Upper lobe of left lung (tissue), 6 donors: ENCODE measurements around the gene SART3. TPM values are rescaled to one million over a fixed set of nuclear protein-coding genes. Genes with fewer than 3 reads are reported as not detected.

Experiments
- ATAC-seq, 2 donors: fragments of 200-7000 bp; cut with Tn5 transposase; one replicate each; pipeline ENCODE4 v1.9.1; 2022; ENCODE audit warnings: mild to moderate bottlenecking in 2 of 2, moderate library complexity in 2 of 2; ENCODE audit not compliant: low FRiP score in 2 of 2
- DNase-seq, 2 donors: peaks; one replicate each; pipeline ENCODE4 v3.0.0-alpha.2; 2019 to 2020
- H3K27ac ChIP-seq, 4 donors: fragments of 200-600 bp; sonication (generic); one replicate each; pipeline ENCODE4 v1.5.1; 2016 to 2019
- H3K27me3 ChIP-seq, 4 donors: fragments of 200-600 bp; sonication (generic); one replicate each; pipeline ENCODE4 v1.5.1; 2017 to 2019
- H3K36me3 ChIP-seq, 4 donors: fragments of 200-600 bp; sonication (generic); one replicate each; pipeline ENCODE4 v1.5.1; 2016 to 2019
- H3K4me1 ChIP-seq, 4 donors: fragments of 200-600 bp; sonication (generic); one replicate each; pipeline ENCODE4 v1.5.1; 2018 to 2019
- H3K4me3 ChIP-seq, 4 donors: fragments of 200-600 bp; sonication (generic); one replicate each; pipeline ENCODE4 v1.5.1; 2017 to 2019; ENCODE audit warnings: mild to moderate bottlenecking in 2 of 4, moderate library complexity in 1 of 4
- H3K9me3 ChIP-seq, 4 donors: fragments of 200-600 bp; sonication (generic); one replicate each; pipeline ENCODE4 v1.5.1; 2018 to 2019
- CTCF ChIP-seq, 6 experiments: fragments of 450-650 bp in 4 of 6; fragments of 200-600 bp in 2 of 6; sonication (generic) in 2 of 6; IDR thresholded peaks; one replicate each; pipeline ENCODE4 v1.5.1; 2016 to 2019; ENCODE audit warnings: antibody characterized with exemption in 6 of 6
- EP300 ChIP-seq, 4 donors: sonication (generic); formaldehyde crosslinking; IDR thresholded peaks; one replicate each; pipeline ENCODE4 v1.5.1; 2017; ENCODE audit warnings: antibody characterized with exemption in 4 of 4, control low read depth in 2 of 4
- POLR2A ChIP-seq, 4 donors: fragments of 450-650 bp; IDR thresholded peaks; one replicate each; pipeline ENCODE4 v1.5.1; 2016 to 2017; ENCODE audit warnings: antibody characterized with exemption in 4 of 4, mild to moderate bottlenecking in 2 of 4
- POLR2AphosphoS5 ChIP-seq, 2 donors: sonication (generic); formaldehyde crosslinking; IDR thresholded peaks; one replicate each; pipeline ENCODE4 v1.5.1; 2017; ENCODE audit warnings: antibody characterized with exemption in 2 of 2
- WGBS, 2 donors: methylation state at CpG; one replicate each; pipeline ENCODE4 v1.1.5; 2017 to 2018; 5-methylcytosine and 5-hydroxymethylcytosine counted together
- total RNA-seq, 6 donors: library from RNA; depleted of rRNA in 4 of 6; stranded (reverse); fragments of >200 nt in 4 of 6; gene quantifications; one replicate each; pipeline versions ENCODE4 v1.1.0 to v1.2.1, GENCODE V29; 2016 to 2021
- donor health status: DM: no; HTN: no; CAD: no; lungs with moderate emphysema.
- donor health status: DM: no; HTN: yes; CAD: no; lungs with severe emphysema.

The SART3 gene
- total RNA-seq, 6 donors from 2014 or later: 36.9 to 235 (median 63.9) TPM

DNA sequence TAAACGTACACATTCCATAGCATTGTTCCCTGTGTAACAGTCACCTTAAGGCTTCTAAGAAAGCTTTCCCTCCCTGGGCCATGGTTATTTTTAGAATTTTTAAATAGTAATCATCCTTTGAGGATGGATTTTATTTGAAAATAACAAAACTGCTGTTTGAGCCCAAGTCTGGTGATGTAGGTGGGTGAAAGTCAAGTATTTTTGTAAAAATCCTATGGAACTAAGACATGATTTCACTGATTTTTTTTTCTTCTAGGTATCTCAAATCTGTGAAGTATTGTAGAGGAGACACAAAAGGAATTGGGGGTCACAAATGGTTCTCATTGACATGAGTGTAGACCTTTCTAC lies 2.8 kb upstream of the SART3 start:
- peaks cover 29 to 62% (median 49%) of the 10 kb centered on the region in 4 donors for H3K4me1 ChIP-seq
- DNase-seq (no peak), ATAC-seq (no peak)
- H3K4me3 ChIP-seq: peak overlapping the region in 2 of 4 donors; percentile 79 to 95
- H3K36me3 ChIP-seq: peaks cover 21 to 48% (median 40%) of the 10 kb centered on the region in 4 donors
- no peak overlapping the region for H3K27ac ChIP-seq
- no peaks in the 10 kb centered on the region for H3K27me3 ChIP-seq
- TF ChIP-seq CTCF (IDR thresholded peaks at IDR 0.05) (peak in 1 of 6 experiments; percentile 11), POLR2AphosphoS5 (IDR thresholded peaks at IDR 0.05) (no peak), POLR2A (IDR thresholded peaks at IDR 0.05) (no peak)
- H3K9me3 ChIP-seq: no peaks in the 10 kb centered on the region
- 0 to 6% methylated on average over 1 of the region's 1 CpG for WGBS, 2 donors

GRCh38 chr12:108563136-108563803 lies 2.3 kb upstream of the SART3 start:
- ATAC-seq (peak; percentile 71 to 78), DNase-seq (peak in 1 of 2 donors; percentile 92)
- H3K4me3 ChIP-seq: peak overlapping the region; percentile 64 to 95 (median 82)
- no peaks in the 10 kb centered on the region for H3K27me3 ChIP-seq
- WGBS, 2 donors: 1 to 2% methylated on average over 13 to 14 of the region's 14 CpGs
- H3K9me3 ChIP-seq: no peaks in the 10 kb centered on the region
- peak overlapping the region; percentile 87 to 95 (median 94) for H3K27ac ChIP-seq
- H3K4me1 ChIP-seq: peaks cover 34 to 67% (median 52%) of the 10 kb centered on the region in 4 donors
- H3K36me3 ChIP-seq: peaks cover 16 to 43% (median 36%) of the 10 kb centered on the region in 4 donors
- TF ChIP-seq POLR2AphosphoS5 (IDR thresholded peaks at IDR 0.05) (peak in 1 of 2 donors; percentile 46), POLR2A (IDR thresholded peaks at IDR 0.05) (peak in 2 of 4 donors; percentile 29 to 45), CTCF (IDR thresholded peaks at IDR 0.05) (peak; percentile 65 to 86 (median 79)), EP300 (IDR thresholded peaks at IDR 0.05) (no peak)

GRCh38 chr12:108562348-108563135 lies 1.6 kb upstream of the SART3 start, which contains the start of gene ISCU:
Gene ISCU, plus strand, starts transcription at chr12:108562596. Its CDS starts 27 bp downstream, at chr12:108562623.
- H3K27ac ChIP-seq: peak within 1 kb of the TSS; percentile 87 to 95 (median 94)
- peaks cover 36 to 74% (median 51%) of the 10 kb centered on the region in 4 donors for H3K4me1 ChIP-seq
- peak in 3 of 6 experiments; percentile 18 to 28 (median 23) for TF ChIP-seq CTCF (IDR thresholded peaks at IDR 0.05)
- TF ChIP-seq EP300 (IDR thresholded peaks at IDR 0.05): peak in 1 of 4 donors; percentile 46
- peak; percentile 85 to 96 for TF ChIP-seq POLR2AphosphoS5 (IDR thresholded peaks at IDR 0.05)
- TF ChIP-seq POLR2A (IDR thresholded peaks at IDR 0.05): peak; percentile 61 to 98 (median 92)
- H3K9me3 ChIP-seq: no peaks in the 10 kb centered on the region
- ATAC-seq (peak; percentile 94 to 95), DNase-seq (peak; percentile 97 to 99)
- peaks cover 15 to 39% (median 31%) of the 10 kb centered on the region in 4 donors for H3K36me3 ChIP-seq
- 0 to 1% methylated on average over 14 to 41 of the region's 72 CpGs for WGBS, 2 donors
- H3K4me3 ChIP-seq: peak within 1 kb of the TSS; percentile 64 to 95 (median 82)
- H3K27me3 ChIP-seq: no peaks in the 10 kb centered on the region

GRCh38 chr12:108561852-108562347 lies 927 bp upstream of the SART3 start:
- H3K27ac ChIP-seq: peak overlapping the region; percentile 87 to 95 (median 94)
- H3K36me3 ChIP-seq: peaks cover 9 to 37% (median 26%) of the 10 kb centered on the region in 4 donors
- H3K27me3 ChIP-seq: no peaks in the 10 kb centered on the region
- peak in 1 of 2 donors; percentile 0 for ATAC-seq
- DNase-seq: no peak
- TF ChIP-seq POLR2A (IDR thresholded peaks at IDR 0.05) (no peak), POLR2AphosphoS5 (IDR thresholded peaks at IDR 0.05) (no peak), EP300 (IDR thresholded peaks at IDR 0.05) (no peak)
- peaks cover 40 to 74% (median 50%) of the 10 kb centered on the region in 4 donors for H3K4me1 ChIP-seq
- peak overlapping the region; percentile 38 to 95 (median 82) for H3K4me3 ChIP-seq
- no peaks in the 10 kb centered on the region for H3K9me3 ChIP-seq
- 0 to 1% methylated on average over 18 to 20 of the region's 20 CpGs for WGBS, 2 donors

DNA sequence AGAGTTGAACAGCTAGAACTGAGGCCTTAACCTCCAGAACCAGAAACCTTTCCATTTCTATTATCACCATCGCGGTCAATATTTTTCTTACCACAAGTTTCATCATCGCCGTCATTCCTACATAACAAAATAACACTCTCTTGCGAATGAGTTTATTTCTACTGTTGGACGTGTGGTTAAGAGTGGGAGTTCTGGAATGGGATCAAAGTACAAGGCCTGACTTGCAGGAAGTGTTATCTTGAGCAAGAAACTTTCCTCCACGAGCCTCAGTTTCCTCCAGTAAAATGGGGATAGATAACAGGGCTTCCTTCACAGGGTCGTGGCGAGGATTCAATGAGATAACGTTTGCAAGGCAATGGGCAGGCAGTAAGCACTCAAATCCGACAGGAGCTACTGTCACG lies 652 bp downstream of the SART3 start:
- H3K36me3 ChIP-seq: peaks cover 7 to 26% (median 13%) of the 10 kb centered on the region in 4 donors
- 0% methylated on average over 12 of the region's 12 CpGs for WGBS, 2 donors
- TF ChIP-seq EP300 (IDR thresholded peaks at IDR 0.05) (no peak), POLR2AphosphoS5 (IDR thresholded peaks at IDR 0.05) (no peak), POLR2A (IDR thresholded peaks at IDR 0.05) (no peak), CTCF (IDR thresholded peaks at IDR 0.05) (no peak)
- no peaks in the 10 kb centered on the region for H3K27me3 ChIP-seq
- H3K27ac ChIP-seq: peak overlapping the region; percentile 87 to 95 (median 94)
- peaks cover 43 to 65% (median 46%) of the 10 kb centered on the region in 4 donors for H3K4me1 ChIP-seq
- no peak for ATAC-seq
- H3K4me3 ChIP-seq: peak overlapping the region; percentile 79 to 95 (median 84)
- no peaks in the 10 kb centered on the region for H3K9me3 ChIP-seq
- no peak for DNase-seq
